Muscle of arm (tissue), 12 donors: ENCODE measurements around the gene SNIP1. TPM values are rescaled to one million over a fixed set of nuclear protein-coding genes. Genes with fewer than 3 reads are reported as not detected.
"Not testable (repeated sequence)": the region's sequence is repeated elsewhere in the genome, so short reads cannot be mapped to it uniquely, and the experiment has no call there.

Experiments used
- DNase-seq: peaks from one replicate; pipeline ENCODE4 v3.0.0-alpha.2; 2013
- polyA plus RNA-seq, 12 donors: library from polyadenylated mRNA; unstranded; fragments of 120-200 nt; gene quantifications; one replicate each; pipeline ENCODE4 v1.2.1, GENCODE V29; 2013; ENCODE audit not compliant: insufficient read length in 12 of 12

The SNIP1 gene
- polyA plus RNA-seq, 12 donors = 7.2 to 20.8 (median 9.9) TPM; not detected in 1

- DNase-seq = no peak
Measured at GRCh38 chr1:37517569-37517968, 36.5 kb downstream of the SNIP1 start.

GRCh38 chr1:37515185-37516034, 38.7 kb downstream of the SNIP1 start:
- DNase-seq = no peak

GRCh38 chr1:37514350-37515184, 39.5 kb downstream of the SNIP1 start, which contains the start of gene MEAF6:
TSS of gene MEAF6 (minus strand) at chr1:37514766. CDS start at chr1:37514746, 20 bp downstream.
- DNase-seq = peak; percentile 88

- peak; percentile 6 for DNase-seq
Measured at GRCh38 chr1:37513795-37514349, 40.2 kb downstream of the SNIP1 start.

GRCh38 chr1:37509181-37509580, 44.9 kb downstream of the SNIP1 start:
- DNase-seq = no peak

- no peak for DNase-seq
Measured at GRCh38 chr1:37506740-37507139, 47.4 kb downstream of the SNIP1 start.

GRCh38 chr1:37502791-37503190, 51.3 kb downstream of the SNIP1 start:
- DNase-seq = not testable (repeated sequence)

- no peak for DNase-seq
Measured at GRCh38 chr1:37502104-37502503, 52.0 kb downstream of the SNIP1 start.

- no peak for DNase-seq
Measured at GRCh38 chr1:37501661-37502060, 52.4 kb downstream of the SNIP1 start.

- no peak for DNase-seq
Measured at GRCh38 chr1:37498872-37499617, 55.0 kb downstream of the SNIP1 start.

- no peak for DNase-seq
Measured at GRCh38 chr1:37497832-37498231, 56.3 kb downstream of the SNIP1 start.

- no peak for DNase-seq
Measured at GRCh38 chr1:37495875-37496274, 58.2 kb downstream of the SNIP1 start.

- DNase-seq = no peak
Measured at GRCh38 chr1:37493336-37494098, 60.6 kb downstream of the SNIP1 start.

GRCh38 chr1:37487619-37487984, 66.5 kb downstream of the SNIP1 start:
- no peak for DNase-seq

- peak; percentile 72 for DNase-seq
Measured at GRCh38 chr1:37486680-37487618, 67.1 kb downstream of the SNIP1 start.

GRCh38 chr1:37485902-37486679, 68.0 kb downstream of the SNIP1 start:
- no peak for DNase-seq
